ENCODE data around the gene BORCS6. TPM values are rescaled to one million over a fixed set of nuclear protein-coding genes. Genes with fewer than 3 reads are reported as not detected.

BORCS6 gene
- total and polyA plus RNA-seq, 2 experiments from 2014 or later = 13.7 to 19.7 TPM

- H3K4me1 ChIP-seq (ENCODE audit: low read depth) = peaks cover 38% of the 10 kb centered on the region
- no peak for TF ChIP-seq CTCF (IDR thresholded peaks at IDR 0.05; ENCODE audit: low read depth, low read length)
These were observed 38.8 kb downstream of the BORCS6 start for GRCh38 chr17:8151120-8151640.

GRCh38 chr17:8150194-8151119 is 39.5 kb downstream of the BORCS6 start:
- Histone ChIP-seq H3K4me3 (peak overlapping the region; percentile 64), H3K27me3 (no peaks in the 10 kb centered on the region), H3K4me1 (ENCODE audit: low read depth) (peaks cover 38% of the 10 kb centered on the region), H3K27ac (peak overlapping the region; percentile 97), H3K36me3 (peaks cover 41% of the 10 kb centered on the region), H3K9me3 (ENCODE audit: low read depth) (no peaks in the 10 kb centered on the region)
- TF ChIP-seq CTCF (IDR thresholded peaks at IDR 0.05; ENCODE audit: low read depth, low read length) = no peak
- no peak for DNase-seq (ENCODE audit: low read depth in 1 of 2, low spot score in 1 of 2)

More at GRCh38 chr17:8151120-8151640, 38.8 kb downstream of the BORCS6 start:
- DNase-seq (ENCODE audit: low read depth in 1 of 2, low spot score in 1 of 2) = peak; percentile 94 to 96
- Histone ChIP-seq H3K9me3 (ENCODE audit: low read depth) (no peaks in the 10 kb centered on the region), H3K27me3 (no peaks in the 10 kb centered on the region), H3K27ac (peak overlapping the region; percentile 97), H3K4me3 (peak overlapping the region; percentile 64), H3K36me3 (peaks cover 35% of the 10 kb centered on the region)

GRCh38 chr17:8149419-8150193 is 40.4 kb downstream of the BORCS6 start:
- Histone ChIP-seq H3K4me1 (ENCODE audit: low read depth) (peaks cover 31% of the 10 kb centered on the region), H3K27ac (peak overlapping the region; percentile 97), H3K4me3 (no peak overlapping the region), H3K9me3 (ENCODE audit: low read depth) (no peaks in the 10 kb centered on the region), H3K27me3 (no peaks in the 10 kb centered on the region), H3K36me3 (peaks cover 42% of the 10 kb centered on the region)
- DNase-seq (ENCODE audit: low read depth in 1 of 2, low spot score in 1 of 2) = no peak
- no peak for TF ChIP-seq CTCF (IDR thresholded peaks at IDR 0.05; ENCODE audit: low read depth, low read length)

GRCh38 chr17:8148560-8148959 is 41.4 kb downstream of the BORCS6 start:
- Histone ChIP-seq H3K9me3 (ENCODE audit: low read depth) (no peaks in the 10 kb centered on the region), H3K4me3 (no peak overlapping the region), H3K27ac (no peak overlapping the region), H3K36me3 (peaks cover 53% of the 10 kb centered on the region), H3K27me3 (no peaks in the 10 kb centered on the region), H3K4me1 (ENCODE audit: low read depth) (peaks cover 24% of the 10 kb centered on the region)
- no peak for DNase-seq (ENCODE audit: low read depth in 1 of 2, low spot score in 1 of 2)
- TF ChIP-seq CTCF (IDR thresholded peaks at IDR 0.05; ENCODE audit: low read depth, low read length) = no peak

- Histone ChIP-seq H3K9me3 (ENCODE audit: low read depth) (no peaks in the 10 kb centered on the region), H3K4me3 (no peak overlapping the region), H3K36me3 (peaks cover 58% of the 10 kb centered on the region), H3K27ac (no peak overlapping the region), H3K4me1 (ENCODE audit: low read depth) (peaks cover 19% of the 10 kb centered on the region), H3K27me3 (no peaks in the 10 kb centered on the region)
- no peak for DNase-seq (ENCODE audit: low read depth in 1 of 2, low spot score in 1 of 2)
- TF ChIP-seq CTCF (IDR thresholded peaks at IDR 0.05; ENCODE audit: low read depth, low read length) = no peak
These were observed 42.1 kb downstream of the BORCS6 start for GRCh38 chr17:8147805-8148404.

Measured in cardiac muscle cell (in vitro differentiated cells and primary cell).